Neural cell (in vitro differentiated cells): ENCODE measurements around the gene SLC6A15. TPM values are rescaled to one million over a fixed set of nuclear protein-coding genes. Genes with fewer than 3 reads are reported as not detected.
A peak's percentile ranks its signal among the peaks of the same experiment; 100 is the strongest.

Experiments used
- H2AFZ ChIP-seq: fragments of 200-600, 300-800 bp; sonication (generic), shearing (Covaris generic); 2 replicates; pipeline ENCODE4 v1.6.0; 2014; ENCODE audit warnings: low read depth, mild to moderate bottlenecking, antibody characterized with exemption, low read length, moderate library complexity
- H3F3A ChIP-seq: fragments of 200-600 bp; shearing (Covaris generic); 2 replicates; pipeline ENCODE4 v1.6.1; 2016; ENCODE audit warnings: mild to moderate bottlenecking, moderate library complexity, mixed read lengths, antibody characterized with exemption, low read length; ENCODE audit not compliant: insufficient read depth, poor library complexity, severe bottlenecking
- H3K27ac ChIP-seq: fragments of 200-600, 300-800 bp; sonication (generic), shearing (Covaris generic); 2 replicates; pipeline ENCODE4 v1.5.1; 2014; ENCODE audit warnings: mild to moderate bottlenecking, low read length, moderate library complexity
- H3K27me3 ChIP-seq: fragments of 300-800, 200-600 bp; sonication (generic), shearing (Covaris generic); 2 replicates; pipeline ENCODE4 v1.6.0; 2014; ENCODE audit warnings: mild to moderate bottlenecking, low read depth, low read length, moderate library complexity; ENCODE audit not compliant: insufficient read depth
- H3K36me3 ChIP-seq: fragments of 300-800, 200-600 bp; sonication (generic), shearing (Covaris generic); 2 replicates; pipeline ENCODE4 v1.5.1; 2014; ENCODE audit warnings: mild to moderate bottlenecking, antibody characterized with exemption, low read length, moderate library complexity; ENCODE audit not compliant: insufficient read depth
- H3K4me2 ChIP-seq: fragments of 300-800, 200-600 bp; sonication (generic), shearing (Covaris generic); 2 replicates; pipeline ENCODE4 v1.6.0; 2014; ENCODE audit warnings: mild to moderate bottlenecking, low read length
- H3K4me3 ChIP-seq: fragments of 300-800, 200-600 bp; sonication (generic), shearing (Covaris generic); 2 replicates; pipeline ENCODE4 v1.5.1; 2014; ENCODE audit warnings: mild to moderate bottlenecking, low read length, moderate library complexity
- H3K79me2 ChIP-seq: fragments of 200-600 bp; shearing (Covaris generic); replicated peaks from 2 replicates; pipeline ENCODE4 v1.6.0; 2014; ENCODE audit warnings: mild to moderate bottlenecking, low read length, moderate library complexity; ENCODE audit not compliant: insufficient read depth
- H3K9ac ChIP-seq: fragments of 300-800, 200-600 bp; sonication (generic), shearing (Covaris generic); 2 replicates; pipeline ENCODE4 v1.6.1; 2016; ENCODE audit warnings: mild to moderate bottlenecking, low read length, mixed read lengths
- H3K9me2 ChIP-seq: fragments of 200-600 bp; shearing (Covaris generic); 2 replicates; pipeline ENCODE4 v1.6.1; 2016; ENCODE audit warnings: mild to moderate bottlenecking, low read length, mixed read lengths; ENCODE audit not compliant: insufficient read depth
- H3K9me3 ChIP-seq: fragments of 200-600, 300-800 bp; sonication (generic), shearing (Covaris generic); 2 replicates; pipeline ENCODE4 v1.6.1; 2016; ENCODE audit warnings: mild to moderate bottlenecking, mixed run types, low read length, moderate library complexity, mixed read lengths
- H4K20me1 ChIP-seq: fragments of 200-600 bp; shearing (Covaris generic); 2 replicates; pipeline ENCODE4 v1.6.1; 2016; ENCODE audit warnings: mild to moderate bottlenecking, mixed run types; ENCODE audit not compliant: insufficient read depth
- EP300 ChIP-seq: fragments of 450-650 bp; conservative IDR thresholded peaks from 2 replicates; pipeline ENCODE4 v1.6.1; 2014; ENCODE audit warnings: antibody characterized with exemption, mild to moderate bottlenecking, moderate library complexity; ENCODE audit not compliant: poor library complexity, severe bottlenecking
- EZH2 ChIP-seq: fragments of 200-600, 300-800 bp; shearing (Covaris generic), sonication (generic); IDR thresholded peaks from 2 replicates; pipeline ENCODE4 v1.6.1; 2014; ENCODE audit warnings: antibody characterized with exemption, low read length, borderline replicate concordance, mild to moderate bottlenecking; ENCODE audit not compliant: insufficient read depth, poor library complexity, severe bottlenecking
- MXI1 ChIP-seq: fragments of 450-650 bp; conservative IDR thresholded peaks from 2 replicates; pipeline ENCODE4 v1.6.1; 2014; ENCODE audit warnings: antibody characterized with exemption, mild to moderate bottlenecking; ENCODE audit not compliant: poor library complexity, severe bottlenecking
- POLR2AphosphoS5 ChIP-seq: IDR thresholded peaks from 2 replicates; pipeline ENCODE4 v1.6.1; 2012
- RAD21 ChIP-seq: fragments of 450-650 bp; conservative IDR thresholded peaks from 2 replicates; pipeline ENCODE4 v1.6.1; 2014; ENCODE audit warnings: antibody characterized with exemption, mild to moderate bottlenecking, moderate library complexity
- SMC3 ChIP-seq: fragments of 450-650 bp; conservative IDR thresholded peaks from 2 replicates; pipeline ENCODE4 v1.6.1; 2014; ENCODE audit warnings: antibody characterized with exemption, mild to moderate bottlenecking, moderate library complexity; ENCODE audit not compliant: poor library complexity
- TAF1 ChIP-seq: IDR thresholded peaks from 2 replicates; pipeline ENCODE4 v1.6.1; 2012; ENCODE audit warnings: low read depth
- polyA plus RNA-seq: library from polyadenylated mRNA; depleted of rRNA; stranded (reverse); fragments of >200 nt; gene quantifications from 2 replicates; pipeline ENCODE4 v1.2.3, GENCODE V29; 2014
- TF ChIP-seq, protein P1 (sequence below): IDR thresholded peaks from 2 replicates; pipeline ENCODE4 v1.6.1; 2012; ENCODE audit warnings: borderline replicate concordance
- TF ChIP-seq, protein P2 (sequence below): fragments of 450-650 bp; IDR thresholded peaks from 2 replicates; pipeline ENCODE4 v1.5.1; 2014; ENCODE audit warnings: antibody characterized with exemption, mild to moderate bottlenecking, moderate library complexity; ENCODE audit not compliant: poor library complexity, severe bottlenecking

The SLC6A15 gene
- polyA plus RNA-seq, 1 donor from 2014 or later, result 11.4 TPM

DNA sequence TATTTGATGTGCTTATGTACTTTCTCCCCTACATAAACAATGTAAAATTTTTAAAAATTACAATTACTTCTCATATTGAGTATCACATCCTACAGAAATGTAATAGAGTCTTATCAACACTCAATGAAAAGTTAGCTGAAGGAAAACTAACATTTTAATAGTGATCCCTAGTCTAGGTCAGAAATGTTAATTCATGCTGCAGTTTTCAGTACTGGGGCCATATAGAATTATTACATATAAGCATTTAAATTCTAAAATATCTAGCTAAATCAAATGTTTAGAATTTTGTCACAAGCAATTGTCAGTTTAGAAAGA is 37.8 kb downstream of the SLC6A15 start:
- no peaks in the 10 kb centered on the region for H3K27me3 ChIP-seq
- H3K9me2 ChIP-seq, result no peaks in the 10 kb centered on the region
- TF ChIP-seq MXI1, result no peak
- TF ChIP-seq EZH2, result no peak
- TF ChIP-seq, protein P1, sequence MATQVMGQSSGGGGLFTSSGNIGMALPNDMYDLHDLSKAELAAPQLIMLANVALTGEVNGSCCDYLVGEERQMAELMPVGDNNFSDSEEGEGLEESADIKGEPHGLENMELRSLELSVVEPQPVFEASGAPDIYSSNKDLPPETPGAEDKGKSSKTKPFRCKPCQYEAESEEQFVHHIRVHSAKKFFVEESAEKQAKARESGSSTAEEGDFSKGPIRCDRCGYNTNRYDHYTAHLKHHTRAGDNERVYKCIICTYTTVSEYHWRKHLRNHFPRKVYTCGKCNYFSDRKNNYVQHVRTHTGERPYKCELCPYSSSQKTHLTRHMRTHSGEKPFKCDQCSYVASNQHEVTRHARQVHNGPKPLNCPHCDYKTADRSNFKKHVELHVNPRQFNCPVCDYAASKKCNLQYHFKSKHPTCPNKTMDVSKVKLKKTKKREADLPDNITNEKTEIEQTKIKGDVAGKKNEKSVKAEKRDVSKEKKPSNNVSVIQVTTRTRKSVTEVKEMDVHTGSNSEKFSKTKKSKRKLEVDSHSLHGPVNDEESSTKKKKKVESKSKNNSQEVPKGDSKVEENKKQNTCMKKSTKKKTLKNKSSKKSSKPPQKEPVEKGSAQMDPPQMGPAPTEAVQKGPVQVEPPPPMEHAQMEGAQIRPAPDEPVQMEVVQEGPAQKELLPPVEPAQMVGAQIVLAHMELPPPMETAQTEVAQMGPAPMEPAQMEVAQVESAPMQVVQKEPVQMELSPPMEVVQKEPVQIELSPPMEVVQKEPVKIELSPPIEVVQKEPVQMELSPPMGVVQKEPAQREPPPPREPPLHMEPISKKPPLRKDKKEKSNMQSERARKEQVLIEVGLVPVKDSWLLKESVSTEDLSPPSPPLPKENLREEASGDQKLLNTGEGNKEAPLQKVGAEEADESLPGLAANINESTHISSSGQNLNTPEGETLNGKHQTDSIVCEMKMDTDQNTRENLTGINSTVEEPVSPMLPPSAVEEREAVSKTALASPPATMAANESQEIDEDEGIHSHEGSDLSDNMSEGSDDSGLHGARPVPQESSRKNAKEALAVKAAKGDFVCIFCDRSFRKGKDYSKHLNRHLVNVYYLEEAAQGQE, result no peak
- TF ChIP-seq, protein P2, sequence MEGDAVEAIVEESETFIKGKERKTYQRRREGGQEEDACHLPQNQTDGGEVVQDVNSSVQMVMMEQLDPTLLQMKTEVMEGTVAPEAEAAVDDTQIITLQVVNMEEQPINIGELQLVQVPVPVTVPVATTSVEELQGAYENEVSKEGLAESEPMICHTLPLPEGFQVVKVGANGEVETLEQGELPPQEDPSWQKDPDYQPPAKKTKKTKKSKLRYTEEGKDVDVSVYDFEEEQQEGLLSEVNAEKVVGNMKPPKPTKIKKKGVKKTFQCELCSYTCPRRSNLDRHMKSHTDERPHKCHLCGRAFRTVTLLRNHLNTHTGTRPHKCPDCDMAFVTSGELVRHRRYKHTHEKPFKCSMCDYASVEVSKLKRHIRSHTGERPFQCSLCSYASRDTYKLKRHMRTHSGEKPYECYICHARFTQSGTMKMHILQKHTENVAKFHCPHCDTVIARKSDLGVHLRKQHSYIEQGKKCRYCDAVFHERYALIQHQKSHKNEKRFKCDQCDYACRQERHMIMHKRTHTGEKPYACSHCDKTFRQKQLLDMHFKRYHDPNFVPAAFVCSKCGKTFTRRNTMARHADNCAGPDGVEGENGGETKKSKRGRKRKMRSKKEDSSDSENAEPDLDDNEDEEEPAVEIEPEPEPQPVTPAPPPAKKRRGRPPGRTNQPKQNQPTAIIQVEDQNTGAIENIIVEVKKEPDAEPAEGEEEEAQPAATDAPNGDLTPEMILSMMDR, result no peak
- no peak for TF ChIP-seq RAD21
- no peak for TF ChIP-seq TAF1
- TF ChIP-seq POLR2AphosphoS5, result no peak
- TF ChIP-seq SMC3, result no peak
- no peak for TF ChIP-seq EP300
- no peak overlapping the region for H3K4me2 ChIP-seq
- no peaks in the 10 kb centered on the region for H4K20me1 ChIP-seq
- no peak overlapping the region for H3K9ac ChIP-seq
- no peak overlapping the region for H2AFZ ChIP-seq
- no peaks in the 10 kb centered on the region for H3K79me2 ChIP-seq
- no peaks in the 10 kb centered on the region for H3K9me3 ChIP-seq
- H3K4me3 ChIP-seq, result no peak overlapping the region
- H3F3A ChIP-seq, result no peaks in the 10 kb centered on the region
- H3K27ac ChIP-seq, result no peak overlapping the region
- no peaks in the 10 kb centered on the region for H3K36me3 ChIP-seq

DNA sequence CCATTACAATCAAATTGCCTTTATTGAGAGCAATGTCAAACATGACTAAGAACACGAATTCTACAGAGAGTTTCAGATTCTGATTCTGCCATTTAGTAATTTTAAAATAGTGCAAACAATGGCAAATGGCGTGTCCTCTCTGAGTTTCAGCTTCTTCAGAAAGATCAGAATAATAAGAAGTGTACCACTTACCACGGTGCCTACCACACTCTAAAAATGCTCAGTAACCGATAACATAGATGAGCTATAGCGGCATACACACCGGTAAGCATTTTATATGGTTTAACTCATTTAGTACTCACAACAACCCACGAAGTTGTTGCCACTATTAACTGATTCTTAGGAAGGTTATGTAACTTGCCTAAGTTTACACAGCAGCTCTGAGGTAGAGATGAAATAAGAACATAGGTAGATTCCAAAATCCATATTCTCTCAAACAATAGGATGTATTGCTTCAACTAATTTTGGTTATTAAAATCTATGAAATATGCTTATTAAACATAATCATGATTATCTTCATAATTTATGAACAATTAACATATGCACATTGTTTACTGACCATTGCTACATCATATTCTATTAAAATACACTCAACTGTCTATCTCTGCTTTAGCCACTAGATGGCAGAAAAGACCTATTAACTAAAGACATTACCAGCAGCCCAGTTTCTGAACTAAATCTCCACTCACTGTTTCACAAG is 38.3 kb downstream of the SLC6A15 start:
- Histone ChIP-seq H3K27me3 (no peaks in the 10 kb centered on the region), H3K36me3 (no peaks in the 10 kb centered on the region)

More for the DNA sequence above, 38.3 kb downstream of the SLC6A15 start:
- no peak overlapping the region for H3K4me2 ChIP-seq
- H4K20me1 ChIP-seq, result no peaks in the 10 kb centered on the region
- H3K79me2 ChIP-seq, result no peaks in the 10 kb centered on the region
- H3F3A ChIP-seq, result no peaks in the 10 kb centered on the region
- no peaks in the 10 kb centered on the region for H3K9me2 ChIP-seq
- H3K9ac ChIP-seq, result no peak overlapping the region
- no peak overlapping the region for H2AFZ ChIP-seq
- no peak overlapping the region for H3K27ac ChIP-seq
- no peak overlapping the region for H3K4me3 ChIP-seq
- H3K9me3 ChIP-seq, result no peaks in the 10 kb centered on the region
- TF ChIP-seq EP300 (no peak), TAF1 (no peak), POLR2AphosphoS5 (no peak), MXI1 (no peak), SMC3 (peak; percentile 95), EZH2 (no peak), RAD21 (peak; percentile 94)
- TF ChIP-seq, protein P1, result no peak
- TF ChIP-seq, protein P2, result peak; percentile 90
